Thoracic aorta (tissue), 2 donors: ENCODE results near the gene EMC8. TPM values are rescaled to one million over a fixed set of nuclear protein-coding genes. Genes with fewer than 3 reads are reported as not detected.

Source experiments
- ATAC-seq: fragments of 150-250 bp; one replicate; pipeline ENCODE4 v1.8.0; 2017; ENCODE audit warnings: low read depth; ENCODE audit not compliant: insufficient number of reproducible peaks, low FRiP score
- DNase-seq: peaks from one replicate; pipeline ENCODE4 v3.0.0-alpha.2; 2020; ENCODE audit warnings: low spot score
- H3K27ac ChIP-seq, 2 donors: fragments of 200-600 bp; sonication (generic); 1 replicate in 1 of 2; 2 replicates in 1 of 2; pipeline ENCODE4 v1.5.1; 2016; ENCODE audit warnings: mild to moderate bottlenecking in 2 of 2, moderate library complexity in 2 of 2
- H3K27me3 ChIP-seq: fragments of 200-600 bp; sonication (generic); replicated peaks from 2 replicates; pipeline ENCODE4 v1.6.0; 2016; ENCODE audit warnings: mild to moderate bottlenecking; ENCODE audit not compliant: insufficient read depth
- H3K36me3 ChIP-seq: fragments of 200-600 bp; sonication (generic); one replicate; pipeline ENCODE4 v1.5.1; 2016
- H3K4me1 ChIP-seq, 2 donors: fragments of 200-600 bp; sonication (generic); 1 replicate in 1 of 2; 2 replicates in 1 of 2; pipeline versions ENCODE4 v1.5.1 to v1.6.0; 2016; ENCODE audit warnings: low read depth in 2 of 2, mild to moderate bottlenecking in 1 of 2; ENCODE audit not compliant: control insufficient read depth in 1 of 2
- H3K4me3 ChIP-seq: fragments of 200-600 bp; sonication (generic); 2 replicates; pipeline ENCODE4 v1.5.1; 2016; ENCODE audit warnings: mild to moderate bottlenecking
- H3K9me3 ChIP-seq: fragments of 200-600 bp; sonication (generic); 2 replicates; pipeline ENCODE4 v1.5.1; 2016
- CTCF ChIP-seq: fragments of 200-600 bp; sonication (generic); IDR thresholded peaks from one replicate; pipeline ENCODE4 v1.5.1; 2019; ENCODE audit warnings: antibody characterized with exemption
- total RNA-seq, 2 donors: library from RNA; depleted of rRNA; stranded (reverse); fragments of >200 nt; gene quantifications; one replicate each; pipeline versions ENCODE4 v1.1.0 to v1.2.3, GENCODE V29; 2016

The EMC8 gene
- total RNA-seq, 2 donors from 2014 or later, result 30.7 to 36.6 TPM

- Histone ChIP-seq H3K4me3 (no peak overlapping the region), H3K27me3 (no peaks in the 10 kb centered on the region), H3K9me3 (no peaks in the 10 kb centered on the region), H3K4me1 (no peaks in the 10 kb centered on the region), H3K27ac (no peak overlapping the region), H3K36me3 (peaks cover 26% of the 10 kb centered on the region)
- ATAC-seq, result no peak
- no peak for DNase-seq
- TF ChIP-seq CTCF, result no peak
Observed at GRCh38 chr16:85789773-85790172, 9.6 kb downstream of the EMC8 start.

DNA sequence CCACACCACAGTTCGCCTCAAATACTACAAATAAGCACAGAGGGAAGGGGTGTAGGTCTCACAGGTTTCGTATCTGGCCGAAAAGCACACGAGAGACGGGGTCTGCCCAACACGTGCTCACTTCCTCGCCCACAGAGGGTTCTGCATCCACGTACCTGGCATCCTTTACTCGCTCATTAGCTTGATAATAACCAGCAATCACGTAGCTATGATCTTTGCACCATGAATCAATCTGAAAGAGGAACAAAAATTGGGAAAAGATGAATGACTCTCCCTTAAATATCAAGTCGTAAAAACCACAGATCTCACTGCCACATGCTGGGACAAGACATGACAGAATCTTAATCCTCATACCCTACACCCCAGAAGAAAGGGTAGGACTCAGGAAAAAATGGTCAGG, 10.5 kb downstream of the EMC8 start:
- TF ChIP-seq CTCF, result no peak
- H3K27me3 ChIP-seq, result no peaks in the 10 kb centered on the region
- no peaks in the 10 kb centered on the region for H3K4me1 ChIP-seq
- DNase-seq, result no peak
- H3K36me3 ChIP-seq, result peaks cover 26% of the 10 kb centered on the region
- H3K4me3 ChIP-seq, result no peak overlapping the region
- ATAC-seq, result no peak
- no peak overlapping the region for H3K27ac ChIP-seq
- H3K9me3 ChIP-seq, result no peaks in the 10 kb centered on the region

GRCh38 chr16:85785927-85786326, 13.4 kb downstream of the EMC8 start:
- no peak overlapping the region for H3K4me3 ChIP-seq
- ATAC-seq, result no peak
- H3K4me1 ChIP-seq, result peaks cover 3 to 6% of the 10 kb centered on the region in 2 donors
- no peaks in the 10 kb centered on the region for H3K27me3 ChIP-seq
- no peak overlapping the region for H3K27ac ChIP-seq
- no peak for TF ChIP-seq CTCF
- peaks cover 27% of the 10 kb centered on the region for H3K36me3 ChIP-seq
- DNase-seq, result no peak
- no peaks in the 10 kb centered on the region for H3K9me3 ChIP-seq

DNA sequence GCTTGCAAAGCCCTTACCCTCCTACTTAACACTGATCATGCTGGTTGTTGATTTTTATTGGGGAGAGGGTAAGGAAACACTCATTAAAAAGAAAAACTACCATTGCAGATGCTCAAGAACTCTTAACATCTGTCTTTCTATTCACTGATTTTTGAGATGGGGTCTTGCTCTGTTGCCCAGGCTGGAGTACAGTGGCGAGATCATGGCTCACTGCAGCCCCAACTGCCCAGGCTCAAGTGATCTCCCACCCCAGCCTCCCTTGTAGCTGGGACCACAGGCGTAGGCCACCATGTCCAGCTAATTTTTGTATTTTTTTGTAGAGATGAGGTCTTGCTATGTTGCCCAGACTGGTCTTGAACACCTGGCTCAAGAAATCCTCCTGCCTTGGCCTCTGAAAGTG, 14.5 kb downstream of the EMC8 start:
- peaks cover 3 to 6% of the 10 kb centered on the region in 2 donors for H3K4me1 ChIP-seq
- peaks cover 38% of the 10 kb centered on the region for H3K36me3 ChIP-seq
- no peaks in the 10 kb centered on the region for H3K27me3 ChIP-seq
- no peaks in the 10 kb centered on the region for H3K9me3 ChIP-seq
- no peak for TF ChIP-seq CTCF
- ATAC-seq (no peak), DNase-seq (no peak)
- H3K27ac ChIP-seq, result no peak overlapping the region
- H3K4me3 ChIP-seq, result no peak overlapping the region

DNA sequence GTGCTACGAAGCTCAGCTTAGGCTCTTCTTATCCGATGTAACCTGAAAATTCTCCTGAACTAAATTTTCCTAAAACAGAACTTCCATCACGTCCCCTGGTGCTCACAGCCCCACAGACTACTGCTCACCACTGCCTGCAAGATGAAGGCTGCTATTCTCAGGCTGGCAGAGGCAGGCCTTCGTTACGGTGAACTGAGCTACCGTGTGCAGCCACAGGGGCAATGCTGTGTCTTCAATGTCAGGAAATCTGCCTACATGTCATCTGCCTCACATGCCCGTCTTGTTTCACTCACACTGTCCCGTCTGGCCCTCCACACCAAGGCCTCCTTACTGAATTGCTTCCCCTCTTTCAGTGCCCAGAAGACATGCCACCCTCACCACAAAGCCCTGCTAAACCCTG, 15.9 kb downstream of the EMC8 start:
- Histone ChIP-seq H3K9me3 (no peaks in the 10 kb centered on the region), H3K4me3 (no peak overlapping the region), H3K27me3 (no peaks in the 10 kb centered on the region), H3K27ac (no peak overlapping the region), H3K36me3 (peaks cover 42% of the 10 kb centered on the region), H3K4me1 (peaks cover 3 to 6% of the 10 kb centered on the region in 2 donors)
- DNase-seq (no peak), ATAC-seq (no peak)
- no peak for TF ChIP-seq CTCF
